H1 (cell line): ENCODE results near the gene DOCK1. TPM values are rescaled to one million over a fixed set of nuclear protein-coding genes. Genes with fewer than 3 reads are reported as not detected.

ENCODE experiments used
- JUN ChIP-seq: IDR thresholded peaks from 2 replicates; pipeline ENCODE4 v1.6.1; 2011; ENCODE audit warnings: low read depth, mild to moderate bottlenecking, improper control_type of control experiment, low read length
- polyA plus RNA-seq, 7 experiments: library from polyadenylated mRNA; depleted of rRNA in 3 of 7; stranded (reverse) in 5 of 7; unstranded in 2 of 7; fragments of >200 nt in 5 of 7; fragments of 200-250 nt in 2 of 7; gene quantifications; 1 replicate in 5 of 7; 2 replicates in 1 of 7; 4 replicates in 1 of 7; pipeline versions ENCODE4 v1.2.1 to v1.2.3, GENCODE V29; 2011 to 2013; ENCODE audit warnings: missing spikeins in 2 of 7, mixed read lengths in 2 of 7
- total RNA-seq: library from RNA; stranded (reverse); fragmentation: NEBNext Ultra II Directional; extraction: Animal tissue kit (Norgen Biotek cat#: 25700); gene quantifications from 2 replicates; pipeline ENCODE4 v1.2.1, GENCODE V29; 2021

Gene DOCK1
- total and polyA plus RNA-seq, 2 of the 8 experiments (the other 6 are each of a cell fraction or from before 2014, with no cell fraction given), result 11.6 to 53.0 TPM

DNA sequence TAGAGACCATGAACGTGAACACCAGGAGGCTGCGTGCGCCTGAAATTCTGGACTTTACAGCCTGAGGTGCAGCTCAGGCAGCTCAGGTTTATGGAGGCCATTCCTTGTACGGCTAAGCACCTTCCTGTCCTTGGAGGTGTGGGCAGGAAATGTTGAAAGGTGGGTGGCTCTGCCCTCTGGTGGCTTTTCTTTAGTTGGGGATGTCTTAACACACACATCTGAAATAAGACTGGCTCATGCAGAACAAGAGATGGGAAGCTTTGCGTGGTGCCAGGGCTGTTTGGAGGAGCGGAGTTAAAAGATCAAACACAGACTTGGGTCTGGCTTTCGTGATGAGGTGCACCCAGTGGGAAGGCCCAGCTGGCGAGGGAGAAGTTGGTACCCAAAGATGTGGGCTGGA is 64.1 kb downstream of the DOCK1 start (continued):
- no peak for TF ChIP-seq JUN
